Gastroesophageal sphincter (tissue), 4 donors: ENCODE measurements around the gene STAM2. TPM values are rescaled to one million over a fixed set of nuclear protein-coding genes. Genes with fewer than 3 reads are reported as not detected.
"Not testable (repeated sequence)": the region's sequence is repeated elsewhere in the genome, so short reads cannot be mapped to it uniquely, and the experiment has no call there.

Source experiments
- ATAC-seq: fragments of 150-250 bp; one replicate; pipeline ENCODE4 v1.9.1; 2016; ENCODE audit warnings: mild to moderate bottlenecking, moderate library complexity
- H3K27ac ChIP-seq, 4 donors: fragments of 200-600 bp; sonication (generic) in 3 of 4; 1 replicate in 3 of 4; 2 replicates in 1 of 4; pipeline ENCODE4 v1.5.1; 2016 to 2019
- H3K27me3 ChIP-seq: fragments of 200-600 bp; sonication (generic); one replicate; pipeline ENCODE4 v1.5.1; 2019
- H3K36me3 ChIP-seq, 2 donors: fragments of 200-600 bp; sonication (generic); one replicate each; pipeline ENCODE4 v1.5.1; 2019; ENCODE audit warnings: control low read depth in 1 of 2
- H3K4me1 ChIP-seq, 3 donors: fragments of 200-600 bp; sonication (generic); 1 replicate in 2 of 3; 2 replicates in 1 of 3; pipeline ENCODE4 v1.5.1; 2016 to 2019; ENCODE audit warnings: control low read depth in 2 of 3
- H3K4me3 ChIP-seq, 2 donors: fragments of 200-600 bp; sonication (generic); one replicate each; pipeline ENCODE4 v1.5.1; 2019; ENCODE audit warnings: mild to moderate bottlenecking in 1 of 2, moderate library complexity in 1 of 2
- H3K9me3 ChIP-seq, 3 donors: fragments of 200-600 bp; sonication (generic); one replicate each; pipeline ENCODE4 v1.5.1; 2017 to 2019; ENCODE audit warnings: control low read depth in 2 of 3
- CTCF ChIP-seq, 4 experiments: fragments of 200-600 bp in 2 of 4; fragments of 450-650 bp in 2 of 4; sonication (generic) in 1 of 4; IDR thresholded peaks; one replicate each; pipeline ENCODE4 v1.5.1; 2017 to 2019; ENCODE audit warnings: antibody characterized with exemption in 4 of 4, mild to moderate bottlenecking in 2 of 4, moderate library complexity in 2 of 4
- EP300 ChIP-seq: sonication (generic); formaldehyde crosslinking; IDR thresholded peaks from one replicate; pipeline ENCODE4 v1.6.1; 2017; ENCODE audit warnings: antibody characterized with exemption, mild to moderate bottlenecking
- POLR2A ChIP-seq, 2 donors: fragments of 450-650 bp; IDR thresholded peaks; one replicate each; pipeline ENCODE4 v1.6.1; 2017; ENCODE audit warnings: antibody characterized with exemption in 2 of 2, mild to moderate bottlenecking in 2 of 2, moderate library complexity in 1 of 2
- POLR2AphosphoS5 ChIP-seq: sonication (generic); formaldehyde crosslinking; IDR thresholded peaks from one replicate; pipeline ENCODE4 v1.6.1; 2017; ENCODE audit warnings: antibody characterized with exemption
- WGBS, 2 donors: methylation state at CpG; one replicate each; pipeline ENCODE4 v1.1.5; 2018; ENCODE audit warnings: low coverage in 1 of 2; 5-methylcytosine and 5-hydroxymethylcytosine counted together
- total RNA-seq, 4 donors: library from RNA; depleted of rRNA; stranded (reverse); fragments of >200 nt; gene quantifications; one replicate each; pipeline ENCODE4 v1.1.0, GENCODE V29; 2016

Gene STAM2
- total RNA-seq, 4 donors from 2014 or later = 28.8 to 40.7 (median 36.5) TPM

GRCh38 chr2:152186262-152186661 is 10.7 kb upstream of the STAM2 start:
- 57 to 79% methylated on average over 3 of the region's 3 CpGs for WGBS, 2 donors
- ATAC-seq = no peak
- TF ChIP-seq EP300 (no peak), POLR2A (IDR thresholded peaks at IDR 0.05) (no peak), POLR2AphosphoS5 (no peak), CTCF (IDR thresholded peaks at IDR 0.05) (no peak)
- Histone ChIP-seq H3K36me3 (no peaks in the 10 kb centered on the region), H3K4me3 (no peak overlapping the region), H3K4me1 (peaks cover 0 to 8% (median 0%) of the 10 kb centered on the region in 3 donors), H3K9me3 (no peaks in the 10 kb centered on the region), H3K27me3 (peaks cover 5% of the 10 kb centered on the region), H3K27ac (no peak overlapping the region)

DNA sequence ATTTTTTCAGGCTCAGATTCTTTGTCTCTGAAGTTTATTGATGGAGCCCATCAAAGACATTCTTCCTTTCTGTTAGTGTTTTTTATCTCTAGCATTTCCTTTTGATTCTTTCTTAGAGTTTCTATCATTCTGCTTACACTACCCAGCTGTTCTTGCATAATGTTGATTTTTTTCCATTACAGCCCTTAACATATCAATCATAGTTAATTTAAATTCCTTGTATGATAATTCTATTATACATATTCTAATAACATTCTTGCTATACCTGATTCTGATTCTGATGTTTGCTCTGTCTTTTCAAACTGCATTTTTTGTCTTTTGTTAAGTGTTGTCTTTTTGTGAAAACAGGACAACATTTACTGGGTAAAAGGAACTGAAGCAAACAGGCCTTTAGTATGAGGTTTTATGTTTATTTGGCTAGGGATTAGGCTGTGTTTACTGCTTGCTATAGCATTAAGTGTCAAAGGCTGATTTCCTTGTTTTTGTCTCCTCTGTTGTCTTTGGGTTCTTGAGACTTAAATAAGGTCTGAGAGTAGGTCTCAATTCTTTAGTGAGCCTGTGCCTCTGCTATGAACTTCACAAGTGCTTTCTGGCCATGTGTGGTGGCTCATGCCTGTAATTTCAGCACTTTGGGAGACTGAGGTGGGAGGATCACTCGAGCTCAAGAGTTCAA is 8.0 kb upstream of the STAM2 start:
- no peak for TF ChIP-seq CTCF (IDR thresholded peaks at IDR 0.05)
- no peak for TF ChIP-seq POLR2AphosphoS5
- no peak for TF ChIP-seq POLR2A (IDR thresholded peaks at IDR 0.05)
- no peak for TF ChIP-seq EP300
- no peaks in the 10 kb centered on the region for H3K4me1 ChIP-seq
- no peaks in the 10 kb centered on the region for H3K36me3 ChIP-seq
- H3K27ac ChIP-seq = no peak overlapping the region
- 0% methylated on average over 1 of the region's 1 CpG; no CpG with 5 or more reads in 1 of the 2 donors for WGBS, 2 donors
- no peak overlapping the region for H3K4me3 ChIP-seq
- peaks cover 5% of the 10 kb centered on the region for H3K27me3 ChIP-seq
- no peak for ATAC-seq
- no peaks in the 10 kb centered on the region for H3K9me3 ChIP-seq

GRCh38 chr2:152177667-152178066 is 2.1 kb upstream of the STAM2 start:
- not testable (repeated sequence) for ATAC-seq, H3K27ac ChIP-seq, H3K36me3 ChIP-seq, H3K9me3 ChIP-seq, H3K4me3 ChIP-seq, H3K27me3 ChIP-seq
- whole genome bisulfite sequencing, 2 donors = 95% methylated on average over 4 of the region's 7 CpGs; no CpG with 5 or more reads in 1 of the 2 donors
- H3K4me1 ChIP-seq = peaks cover 0 to 24% (median 8%) of the 10 kb centered on the region in 3 donors

DNA sequence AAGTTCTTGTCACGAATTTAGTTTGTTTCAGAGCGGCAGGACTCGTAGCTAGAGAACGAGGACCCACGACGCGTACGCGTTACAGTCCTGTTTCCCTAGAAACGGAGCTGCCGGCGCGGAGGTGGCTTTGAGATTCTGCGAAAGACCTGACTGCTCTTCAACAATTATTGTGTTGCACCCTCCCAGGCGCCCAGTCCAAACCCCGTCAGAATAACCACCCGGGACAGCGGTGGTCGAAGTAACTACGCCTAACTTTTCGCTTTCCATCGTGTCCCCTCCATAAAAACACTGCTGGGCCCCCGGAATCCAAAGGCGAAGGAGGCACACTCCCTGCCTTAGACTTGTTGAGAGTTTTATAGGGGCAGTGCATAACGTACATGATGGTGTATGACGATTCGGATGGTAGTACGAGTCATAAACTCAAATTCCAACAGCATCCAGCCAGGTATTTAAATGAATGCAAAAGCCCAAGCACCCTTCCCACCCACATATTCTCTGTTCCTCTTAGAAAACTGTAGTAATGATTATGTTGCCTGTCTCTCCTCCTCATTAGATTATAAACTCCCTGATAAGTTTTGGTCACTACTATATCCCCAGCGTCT is 651 bp upstream of the STAM2 start:
- Histone ChIP-seq H3K9me3 (no peaks in the 10 kb centered on the region), H3K4me1 (peaks cover 0 to 38% (median 20%) of the 10 kb centered on the region in 3 donors), H3K4me3 (peak overlapping the region; percentile 64 to 87), H3K36me3 (no peaks in the 10 kb centered on the region), H3K27me3 (no peaks in the 10 kb centered on the region), H3K27ac (peak overlapping the region; percentile 70 to 96 (median 94))
- peak; percentile 3 for ATAC-seq
- 2 to 8% methylated on average over 12 to 14 of the region's 29 CpGs for WGBS, 2 donors
- TF ChIP-seq CTCF (IDR thresholded peaks at IDR 0.05) (peak in 2 of 4 experiments; percentile 2 to 9), POLR2AphosphoS5 (no peak)

- H3K27me3 ChIP-seq = no peaks in the 10 kb centered on the region
- TF ChIP-seq CTCF (IDR thresholded peaks at IDR 0.05) = no peak
- peak overlapping the region; percentile 70 to 96 (median 94) for H3K27ac ChIP-seq
- peak overlapping the region; percentile 64 to 87 for H3K4me3 ChIP-seq
- peaks cover 0 to 50% (median 20%) of the 10 kb centered on the region in 3 donors for H3K4me1 ChIP-seq
- 0% methylated on average over 6 to 10 of the region's 10 CpGs for WGBS, 2 donors
- H3K9me3 ChIP-seq = no peaks in the 10 kb centered on the region
- H3K36me3 ChIP-seq = no peaks in the 10 kb centered on the region
- ATAC-seq = no peak
These were observed 573 bp downstream of the STAM2 start for GRCh38 chr2:152175012-152175367.
